H9 (cell line): ENCODE results near the gene GDF3. TPM values are rescaled to one million over a fixed set of nuclear protein-coding genes. Genes with fewer than 3 reads are reported as not detected.

Source experiments
- DNase-seq: peaks from one replicate; pipeline ENCODE4 v3.0.0-alpha.2; 2017
- H2AFZ ChIP-seq: one replicate; pipeline ENCODE4 v1.6.1; 2013; ENCODE audit warnings: mild to moderate bottlenecking, low read length, control low read depth, moderate library complexity
- H2AK5ac ChIP-seq: 2 replicates; pipeline ENCODE4 v1.6.1; 2013; ENCODE audit warnings: low read length, control low read depth, mixed read lengths; ENCODE audit not compliant: insufficient read length
- H2BK120ac ChIP-seq: one replicate; pipeline ENCODE4 v1.6.1; 2013; ENCODE audit warnings: low read depth, mild to moderate bottlenecking, low read length, control low read depth, inconsistent platforms; ENCODE audit not compliant: poor library complexity, severe bottlenecking
- H2BK12ac ChIP-seq: 2 replicates; pipeline ENCODE4 v1.6.1; 2013; ENCODE audit warnings: low read length, control low read depth, mixed read lengths, low read depth; ENCODE audit not compliant: insufficient read length
- H2BK15ac ChIP-seq: 2 replicates; pipeline ENCODE4 v1.6.1; 2013; ENCODE audit warnings: low read depth, low read length, control low read depth
- H2BK20ac ChIP-seq: one replicate; pipeline ENCODE4 v1.6.1; 2013; ENCODE audit warnings: low read depth, mild to moderate bottlenecking, low read length, control low read depth, inconsistent platforms; ENCODE audit not compliant: poor library complexity, severe bottlenecking
- H2BK5ac ChIP-seq: 2 replicates; pipeline ENCODE4 v1.6.1; 2013; ENCODE audit warnings: low read length, control low read depth, mixed read lengths; ENCODE audit not compliant: insufficient read length
- H3K14ac ChIP-seq: 2 replicates; pipeline ENCODE4 v1.6.1; 2013; ENCODE audit warnings: low read length, control low read depth; ENCODE audit not compliant: insufficient read depth
- H3K18ac ChIP-seq: 2 replicates; pipeline ENCODE4 v1.6.1; 2013; ENCODE audit warnings: low read depth, mild to moderate bottlenecking, mixed read lengths, low read length, control low read depth; ENCODE audit not compliant: insufficient read length
- H3K23ac ChIP-seq: 2 replicates; pipeline ENCODE4 v1.6.1; 2013; ENCODE audit warnings: low read length, control low read depth, mixed read lengths, low read depth; ENCODE audit not compliant: insufficient read length
- H3K23me2 ChIP-seq: 2 replicates; pipeline ENCODE4 v1.6.1; 2013; ENCODE audit warnings: low read depth, mild to moderate bottlenecking, mixed read lengths, low read length, control low read depth; ENCODE audit not compliant: insufficient read length, poor library complexity, severe bottlenecking
- H3K27ac ChIP-seq: 2 replicates; pipeline ENCODE4 v1.5.1; 2013; ENCODE audit warnings: low read length, control low read depth, mixed read lengths, low read depth; ENCODE audit not compliant: insufficient read length
- H3K27me3 ChIP-seq: 2 replicates; pipeline ENCODE4 v1.6.1; 2013; ENCODE audit warnings: low read length, control low read depth, inconsistent platforms; ENCODE audit not compliant: insufficient read depth
- H3K4ac ChIP-seq: 2 replicates; pipeline ENCODE4 v1.6.1; 2013; ENCODE audit warnings: low read depth, mild to moderate bottlenecking, control low read depth, inconsistent platforms, low read length, moderate library complexity
- H3K4me1 ChIP-seq: 2 replicates; pipeline ENCODE4 v1.6.1; 2013; ENCODE audit warnings: low read length, control low read depth, inconsistent platforms; ENCODE audit not compliant: insufficient read depth
- H3K4me2 ChIP-seq: 2 replicates; pipeline ENCODE4 v1.6.1; 2013; ENCODE audit warnings: low read length, control low read depth, mixed read lengths; ENCODE audit not compliant: insufficient read length, insufficient read depth
- H3K56ac ChIP-seq: 2 replicates; pipeline ENCODE4 v1.6.1; 2013; ENCODE audit warnings: low read depth, mild to moderate bottlenecking, mixed read lengths, low read length, control low read depth; ENCODE audit not compliant: insufficient read length
- H3K79me1 ChIP-seq: 2 replicates; pipeline ENCODE4 v1.6.1; 2013; ENCODE audit warnings: low read depth, mild to moderate bottlenecking, moderate library complexity, low read length, control low read depth, inconsistent platforms; ENCODE audit not compliant: insufficient read depth, poor library complexity, severe bottlenecking
- H3K79me2 ChIP-seq: 2 replicates; pipeline ENCODE4 v1.6.1; 2013; ENCODE audit warnings: low read length, control low read depth, inconsistent platforms; ENCODE audit not compliant: insufficient read depth
- H3K9ac ChIP-seq: 2 replicates; pipeline ENCODE4 v1.6.1; 2013; ENCODE audit warnings: low read length, control low read depth, mixed read lengths; ENCODE audit not compliant: insufficient read length; ENCODE audit errors: extremely low read depth
- H3K9me3 ChIP-seq: one replicate; pipeline ENCODE4 v1.6.1; 2013; ENCODE audit warnings: low read depth, low read length, inconsistent platforms; ENCODE audit not compliant: control insufficient read depth
- H3T11ph ChIP-seq: one replicate; pipeline ENCODE4 v1.6.1; 2013; ENCODE audit warnings: mild to moderate bottlenecking, low read length, control low read depth, inconsistent platforms
- H4K20me1 ChIP-seq: one replicate; pipeline ENCODE4 v1.6.1; 2013; ENCODE audit not compliant: control insufficient read depth, insufficient read length, insufficient read depth
- H4K5ac ChIP-seq: 2 replicates; pipeline ENCODE4 v1.6.1; 2013; ENCODE audit warnings: low read depth, mild to moderate bottlenecking, mixed read lengths, low read length, control low read depth; ENCODE audit not compliant: insufficient read length
- H4K8ac ChIP-seq: replicated peaks from 2 replicates; pipeline ENCODE4 v1.6.1; 2013; ENCODE audit warnings: low read length, control low read depth, mixed read lengths, low read depth; ENCODE audit not compliant: insufficient read length
- H4K91ac ChIP-seq: 2 replicates; pipeline ENCODE4 v1.6.1; 2013; ENCODE audit warnings: low read depth, mild to moderate bottlenecking, moderate library complexity, mixed read lengths, low read length, control low read depth; ENCODE audit not compliant: insufficient read length
- H3K27ac Mint-ChIP-seq, 3 experiments: 2 replicates in 2 of 3; 3 replicates in 1 of 3; pipeline ENCODE4 v1.8.0; 2020 to 2021; ENCODE audit warnings: mixed read lengths in 3 of 3, mild to moderate bottlenecking in 1 of 3, moderate library complexity in 1 of 3
- H3K27me3 Mint-ChIP-seq: 2 replicates; pipeline ENCODE4 v1.8.0; 2021; ENCODE audit warnings: low read depth, mild to moderate bottlenecking, moderate library complexity, mixed read lengths
- H3K36me3 Mint-ChIP-seq, 3 experiments: 2 replicates in 2 of 3; 3 replicates in 1 of 3; pipeline ENCODE4 v1.8.0; 2020 to 2021; ENCODE audit warnings: low read depth in 3 of 3, mixed read lengths in 3 of 3; ENCODE audit not compliant: insufficient read depth in 1 of 3
- H3K4me1 Mint-ChIP-seq, 2 experiments: 2 replicates each; pipeline ENCODE4 v1.8.0; 2020; ENCODE audit warnings: mixed read lengths in 2 of 2
- H3K4me3 Mint-ChIP-seq, 2 experiments: 2 replicates in 1 of 2; 3 replicates in 1 of 2; pipeline ENCODE4 v1.8.0; 2020 to 2021; ENCODE audit warnings: mild to moderate bottlenecking in 2 of 2, mixed read lengths in 2 of 2, moderate library complexity in 1 of 2
- H3K9me3 Mint-ChIP-seq, 2 experiments: 2 replicates in 1 of 2; 3 replicates in 1 of 2; pipeline ENCODE4 v1.8.0; 2020; ENCODE audit warnings: mild to moderate bottlenecking in 2 of 2, mixed read lengths in 2 of 2, moderate library complexity in 1 of 2
- CTCF ChIP-seq: fragments of 200-600 bp; sonication (generic); conservative IDR thresholded peaks from 3 replicates; pipeline ENCODE4 v1.8.0; 2021; ENCODE audit warnings: antibody characterized with exemption, mild to moderate bottlenecking
- WGBS: extraction: QIAGEN DNeasy Blood & Tissue Kit; methylation state at CpG from one replicate; pipeline ENCODE4 v1.1.7; 2013; ENCODE audit warnings: missing lambda C conversion rate, low lambda C conversion rate, mixed read lengths; ENCODE audit not compliant: insufficient read length; ENCODE audit errors: extremely low coverage; 5-methylcytosine and 5-hydroxymethylcytosine counted together
- total RNA-seq: library from RNA; stranded (reverse); gene quantifications from 2 replicates; pipeline ENCODE4 v1.2.1, GENCODE V29; 2021

Gene GDF3
- total RNA-seq, 1 experiment from 2014 or later: 9.9 TPM

GRCh38 chr12:7732993-7733392, 37.4 kb upstream of the GDF3 start:
- Histone ChIP-seq H3T11ph (no peak overlapping the region), H3K56ac (no peak overlapping the region), H3K9ac (no peak overlapping the region), H2BK15ac (no peak overlapping the region), H4K8ac (no peak overlapping the region), H2BK5ac (no peak overlapping the region), H3K23ac (no peak overlapping the region), H3K14ac (no peak overlapping the region), H2AFZ (no peak overlapping the region), H3K23me2 (no peaks in the 10 kb centered on the region), H2BK20ac (no peak overlapping the region), H2BK120ac (no peak overlapping the region), H4K91ac (no peak overlapping the region), H3K9me3 (no peaks in the 10 kb centered on the region), H3K27ac (no peak overlapping the region), H3K4me2 (no peak overlapping the region), H2AK5ac (no peak overlapping the region), H3K27me3 (no peaks in the 10 kb centered on the region), H3K4me1 (peaks cover 2% of the 10 kb centered on the region; the same call in 1 of the 2 replicates), H3K18ac (no peak overlapping the region), H3K79me1 (no peaks in the 10 kb centered on the region), H3K79me2 (no peaks in the 10 kb centered on the region), H4K20me1 (no peaks in the 10 kb centered on the region), H2BK12ac (no peak overlapping the region), H4K5ac (no peak overlapping the region), H3K4ac (no peak overlapping the region)
- WGBS: no CpG with 5 or more reads among the region's 3 CpGs
- H3K27ac Mint-ChIP-seq: no peak overlapping the region
- no peaks in the 10 kb centered on the region for H3K36me3 Mint-ChIP-seq
- DNase-seq: no peak
- H3K4me1 Mint-ChIP-seq: peaks cover 12 to 14% of the 10 kb centered on the region in 2 experiments
- no peaks in the 10 kb centered on the region; the same call in 1 of the 2 replicates for H3K27me3 Mint-ChIP-seq
- no peak overlapping the region for H3K4me3 Mint-ChIP-seq
- peaks cover under 1 to 1% of the 10 kb centered on the region in 2 experiments; a peak in 2 of 5 replicates for H3K9me3 Mint-ChIP-seq
- no peak for TF ChIP-seq CTCF
